Stimulated activated CD4-positive, alpha-beta T cell treated with anti-CD3 and anti-CD28 coated beads, Interleukin-1b, Interleukin-23, amount 100 ng/mL, for 4 hours (primary cell): Measurements from ENCODE around the gene MRPS25.
"Not testable (repeated sequence)": the region's sequence is repeated elsewhere in the genome, so short reads cannot be mapped to it uniquely, and the experiment has no call there.

Experiments
- DNase-seq, 2 donors: peaks; one replicate each; pipeline ENCODE4 v3.0.0-alpha.2; 2020; ENCODE audit warnings: low read depth in 2 of 2

The MRPS25 gene

GRCh38 chr3:15043408-15044171 is 21.5 kb downstream of the MRPS25 start:
- no peak for DNase-seq

- no peak for DNase-seq
Measured at GRCh38 chr3:15042936-15043335, 22.2 kb downstream of the MRPS25 start.

GRCh38 chr3:15041950-15042349 is 23.2 kb downstream of the MRPS25 start:
- DNase-seq, result no peak

- DNase-seq, result no peak
Measured at GRCh38 chr3:15040844-15041243, 24.3 kb downstream of the MRPS25 start.

- no peak for DNase-seq
Measured at GRCh38 chr3:15038306-15038705, 26.8 kb downstream of the MRPS25 start.

- no peak for DNase-seq
Measured at GRCh38 chr3:15033103-15033502, 32.0 kb downstream of the MRPS25 start.

- no peak for DNase-seq
Measured at GRCh38 chr3:15032650-15033049, 32.5 kb downstream of the MRPS25 start.

- no peak for DNase-seq
Measured at GRCh38 chr3:15029625-15030024, 35.5 kb downstream of the MRPS25 start.

GRCh38 chr3:15023719-15024118 is 41.4 kb downstream of the MRPS25 start:
- no peak for DNase-seq

GRCh38 chr3:15023249-15023648 is 41.9 kb downstream of the MRPS25 start:
- DNase-seq, result no peak

GRCh38 chr3:15017191-15017590 is 47.9 kb downstream of the MRPS25 start:
- DNase-seq, result no peak

GRCh38 chr3:15015456-15015855 is 49.7 kb downstream of the MRPS25 start:
- no peak for DNase-seq

- DNase-seq, result no peak
Measured at GRCh38 chr3:15014606-15015328, 50.3 kb downstream of the MRPS25 start.

- DNase-seq, result no peak
Measured at GRCh38 chr3:15011174-15011573, 53.9 kb downstream of the MRPS25 start.

GRCh38 chr3:15010664-15011063 is 54.5 kb downstream of the MRPS25 start:
- DNase-seq, result no peak

- DNase-seq, result no peak
Measured at GRCh38 chr3:15009167-15009566, 55.9 kb downstream of the MRPS25 start.

GRCh38 chr3:15007681-15008141 is 57.4 kb downstream of the MRPS25 start:
- no peak for DNase-seq

- not testable (repeated sequence) for DNase-seq
Measured at GRCh38 chr3:14999182-14999581, 65.9 kb downstream of the MRPS25 start.
